HG02970 (cell line): ENCODE data around the gene CSF1.
A peak's percentile ranks its signal among the peaks of the same experiment; 100 is the strongest.

Experiments used
- ATAC-seq: cut with Tn5 transposase; IDR thresholded peaks from one replicate; pipeline ENCODE4 v1.9.1; 2021; ENCODE audit warnings: mild to moderate bottlenecking, moderate library complexity, moderate number of reproducible peaks; ENCODE audit not compliant: unreplicated experiment, low FRiP score

The CSF1 gene

GRCh38 chr1:109901141-109901523 lies 9.5 kb upstream of the CSF1 start:
- no peak for ATAC-seq

- ATAC-seq, result no peak
Measured at GRCh38 chr1:109901524-109902145, 9.0 kb upstream of the CSF1 start.

GRCh38 chr1:109902204-109902985 lies 8.3 kb upstream of the CSF1 start:
- ATAC-seq, result no peak

- ATAC-seq, result no peak
Measured at GRCh38 chr1:109903376-109903930, 7.2 kb upstream of the CSF1 start.

- ATAC-seq, result no peak
Measured at GRCh38 chr1:109904105-109904817, 6.4 kb upstream of the CSF1 start.

GRCh38 chr1:109905491-109905890 lies 5.2 kb upstream of the CSF1 start:
- no peak for ATAC-seq

- ATAC-seq, result peak; percentile 48
Measured at GRCh38 chr1:109906160-109906838, 4.3 kb upstream of the CSF1 start.

- ATAC-seq, result no peak
Measured at GRCh38 chr1:109906839-109907180, 3.8 kb upstream of the CSF1 start.

GRCh38 chr1:109907190-109907774 lies 3.4 kb upstream of the CSF1 start:
- ATAC-seq, result no peak

- ATAC-seq, result no peak
Measured at GRCh38 chr1:109908836-109909235, 1.8 kb upstream of the CSF1 start.

- no peak for ATAC-seq
Measured at GRCh38 chr1:109909561-109909960, 1.1 kb upstream of the CSF1 start.

- no peak for ATAC-seq
Measured at GRCh38 chr1:109910963-109911798, 532 bp downstream of the CSF1 start.

GRCh38 chr1:109912214-109912861 lies 1.7 kb downstream of the CSF1 start:
- ATAC-seq, result no peak

- no peak for ATAC-seq
Measured at GRCh38 chr1:109912873-109913272, 2.2 kb downstream of the CSF1 start.

GRCh38 chr1:109913360-109913879 lies 2.8 kb downstream of the CSF1 start:
- no peak for ATAC-seq

GRCh38 chr1:109914587-109915240 lies 4.1 kb downstream of the CSF1 start:
- no peak for ATAC-seq

GRCh38 chr1:109917051-109917767 lies 6.6 kb downstream of the CSF1 start:
- no peak for ATAC-seq
